Measurements from ENCODE around the gene STON2. TPM values are rescaled to one million over a fixed set of nuclear protein-coding genes. Genes with fewer than 3 reads are reported as not detected.

STON2 gene
- total RNA-seq, 2 donors from 2014 or later, result 6.6 to 16.6 TPM

DNA sequence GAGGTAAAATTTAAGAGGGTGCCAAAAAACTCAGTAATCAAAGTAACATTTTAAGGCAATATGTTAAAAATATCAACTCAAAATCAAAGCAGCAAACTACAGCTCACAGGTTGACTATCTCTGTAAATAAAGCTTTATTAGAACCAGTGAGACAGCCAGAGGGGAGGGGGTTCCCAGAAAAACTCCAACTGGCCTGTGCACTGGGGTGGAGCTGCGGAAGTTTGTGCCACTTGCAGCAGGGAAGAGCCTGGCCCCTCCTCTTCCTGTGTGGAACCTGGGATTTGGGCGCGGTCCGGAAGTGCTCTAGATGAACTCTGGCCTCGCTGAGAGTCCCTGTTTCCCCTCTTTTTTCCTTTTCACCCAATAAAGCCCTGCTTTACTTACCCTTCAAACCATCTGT is 8.1 kb downstream of the STON2 start:
- no peak for TF ChIP-seq POLR2A (IDR thresholded peaks at IDR 0.05)
- H3K4me3 ChIP-seq, result no peak overlapping the region
- H3K27me3 ChIP-seq, result no peaks in the 10 kb centered on the region
- no peaks in the 10 kb centered on the region for H3K36me3 ChIP-seq (replicated peaks in 1 of 2; ENCODE audit: insufficient read depth in 1 of 2, low read depth in 2 of 2)
- ATAC-seq, result no peak
- DNase-seq, result no peak
- H3K4me1 ChIP-seq, result no peaks in the 10 kb centered on the region
- H3K27ac ChIP-seq, result no peak overlapping the region
- peaks cover 0 to 6% (median 0%) of the 10 kb centered on the region in 3 donors for H3K9me3 ChIP-seq
- intact Hi-C loops (cut with DNase I), result no loop called here
- 92 to 94% methylated on average over 5 of the region's 5 CpGs for WGBS, 2 donors

DNA sequence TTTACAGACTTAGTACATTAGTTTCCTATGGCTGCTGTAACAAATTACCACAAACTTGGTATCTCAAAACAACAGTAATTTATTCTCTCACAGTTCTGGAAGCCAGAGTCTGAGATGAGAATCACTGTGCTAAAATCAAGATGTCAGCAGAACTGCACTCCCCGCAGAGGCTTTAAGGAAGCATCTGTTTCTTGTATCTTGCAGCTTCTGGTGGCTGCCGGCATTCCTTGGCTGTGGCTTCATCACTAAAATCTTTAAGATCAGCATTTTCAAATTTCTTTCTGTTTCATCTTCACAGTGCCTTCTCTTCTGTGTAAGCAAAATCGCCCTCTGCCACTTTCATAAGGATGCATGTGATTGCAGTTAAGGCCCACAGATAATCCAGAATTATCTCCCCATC is 9.4 kb downstream of the STON2 start:
- H3K27ac ChIP-seq, result no peak overlapping the region
- DNase-seq, result no peak
- WGBS, 2 donors, result 74 to 75% methylated on average over 3 of the region's 3 CpGs
- no peaks in the 10 kb centered on the region for H3K27me3 ChIP-seq
- intact Hi-C loops (cut with DNase I), result no loop called here
- TF ChIP-seq, protein P1, sequence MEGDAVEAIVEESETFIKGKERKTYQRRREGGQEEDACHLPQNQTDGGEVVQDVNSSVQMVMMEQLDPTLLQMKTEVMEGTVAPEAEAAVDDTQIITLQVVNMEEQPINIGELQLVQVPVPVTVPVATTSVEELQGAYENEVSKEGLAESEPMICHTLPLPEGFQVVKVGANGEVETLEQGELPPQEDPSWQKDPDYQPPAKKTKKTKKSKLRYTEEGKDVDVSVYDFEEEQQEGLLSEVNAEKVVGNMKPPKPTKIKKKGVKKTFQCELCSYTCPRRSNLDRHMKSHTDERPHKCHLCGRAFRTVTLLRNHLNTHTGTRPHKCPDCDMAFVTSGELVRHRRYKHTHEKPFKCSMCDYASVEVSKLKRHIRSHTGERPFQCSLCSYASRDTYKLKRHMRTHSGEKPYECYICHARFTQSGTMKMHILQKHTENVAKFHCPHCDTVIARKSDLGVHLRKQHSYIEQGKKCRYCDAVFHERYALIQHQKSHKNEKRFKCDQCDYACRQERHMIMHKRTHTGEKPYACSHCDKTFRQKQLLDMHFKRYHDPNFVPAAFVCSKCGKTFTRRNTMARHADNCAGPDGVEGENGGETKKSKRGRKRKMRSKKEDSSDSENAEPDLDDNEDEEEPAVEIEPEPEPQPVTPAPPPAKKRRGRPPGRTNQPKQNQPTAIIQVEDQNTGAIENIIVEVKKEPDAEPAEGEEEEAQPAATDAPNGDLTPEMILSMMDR (IDR thresholded peaks at IDR 0.05), result no peak
- no peak for TF ChIP-seq POLR2A (IDR thresholded peaks at IDR 0.05)
- no peak overlapping the region for H3K4me3 ChIP-seq
- H3K9me3 ChIP-seq, result peaks cover 0 to 6% (median 0%) of the 10 kb centered on the region in 3 donors
- no peak for ATAC-seq
- no peaks in the 10 kb centered on the region for H3K4me1 ChIP-seq
- no peaks in the 10 kb centered on the region for H3K36me3 ChIP-seq (replicated peaks in 1 of 2; ENCODE audit: insufficient read depth in 1 of 2, low read depth in 2 of 2)

DNA sequence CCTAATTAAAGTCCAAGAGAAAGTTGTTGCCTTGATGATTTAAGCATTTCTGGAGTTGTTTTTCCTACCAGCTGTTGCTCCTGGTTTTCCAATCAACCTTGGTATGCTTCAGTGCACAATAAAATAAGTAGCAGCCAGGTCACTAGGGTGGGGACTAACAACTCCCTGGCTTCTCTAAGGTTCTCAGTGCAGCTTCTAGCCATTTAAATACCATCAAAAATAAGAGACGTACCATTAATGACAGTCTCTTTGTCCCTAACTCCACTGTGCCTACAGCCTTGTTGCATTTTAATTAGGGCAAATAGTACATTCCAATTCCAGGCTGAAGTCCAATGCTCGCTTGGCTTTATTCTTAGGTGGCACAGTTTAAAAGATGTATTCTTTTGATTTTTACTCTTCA is 11.8 kb downstream of the STON2 start:
- no peak for TF ChIP-seq POLR2A (IDR thresholded peaks at IDR 0.05)
- TF ChIP-seq, protein P1 (IDR thresholded peaks at IDR 0.05), result no peak
- no peaks in the 10 kb centered on the region for H3K36me3 ChIP-seq (replicated peaks in 1 of 2; ENCODE audit: insufficient read depth in 1 of 2, low read depth in 2 of 2)
- ATAC-seq (no peak), DNase-seq (no peak)
- WGBS, 2 donors, result 91 to 95% methylated on average over 2 of the region's 2 CpGs
- no peak overlapping the region for H3K4me3 ChIP-seq
- intact Hi-C loops (cut with DNase I), result no loop called here
- H3K9me3 ChIP-seq, result no peaks in the 10 kb centered on the region
- H3K27ac ChIP-seq, result no peak overlapping the region
- no peaks in the 10 kb centered on the region for H3K4me1 ChIP-seq
- H3K27me3 ChIP-seq, result no peaks in the 10 kb centered on the region

DNA sequence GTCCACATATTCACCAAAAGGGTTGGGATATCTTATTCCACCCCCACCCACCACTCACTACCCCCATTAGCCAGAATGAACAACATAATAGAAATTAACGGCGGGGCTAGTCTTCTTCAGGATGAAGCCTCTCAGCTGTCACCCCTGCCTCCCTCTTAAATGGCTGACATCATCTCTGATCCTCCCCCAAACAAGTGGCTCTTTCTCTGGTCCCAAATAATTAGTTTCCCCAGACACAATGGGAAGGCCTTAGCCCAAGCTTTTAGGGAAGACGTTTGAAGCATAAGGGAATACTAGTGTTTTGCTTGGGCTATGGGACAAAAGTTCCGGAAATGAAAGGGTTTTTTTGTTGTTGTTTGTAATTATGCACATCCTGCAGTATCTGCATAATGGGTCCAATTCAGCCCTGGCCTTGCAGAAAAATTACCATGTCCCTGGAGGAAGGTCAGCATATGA is 13.8 kb downstream of the STON2 start:
- 70 to 80% methylated on average over 4 of the region's 4 CpGs for WGBS, 2 donors
- Histone ChIP-seq H3K4me3 (no peak overlapping the region), H3K27me3 (no peaks in the 10 kb centered on the region), H3K4me1 (no peaks in the 10 kb centered on the region), H3K27ac (no peak overlapping the region), H3K9me3 (no peaks in the 10 kb centered on the region), H3K36me3 (replicated peaks in 1 of 2; ENCODE audit: insufficient read depth in 1 of 2, low read depth in 2 of 2) (no peaks in the 10 kb centered on the region)
- intact Hi-C loops (cut with DNase I), result no loop called here
- TF ChIP-seq, protein P1 (IDR thresholded peaks at IDR 0.05), result no peak
- no peak for TF ChIP-seq POLR2A (IDR thresholded peaks at IDR 0.05)
- DNase-seq, result no peak
- ATAC-seq, result no peak

DNA sequence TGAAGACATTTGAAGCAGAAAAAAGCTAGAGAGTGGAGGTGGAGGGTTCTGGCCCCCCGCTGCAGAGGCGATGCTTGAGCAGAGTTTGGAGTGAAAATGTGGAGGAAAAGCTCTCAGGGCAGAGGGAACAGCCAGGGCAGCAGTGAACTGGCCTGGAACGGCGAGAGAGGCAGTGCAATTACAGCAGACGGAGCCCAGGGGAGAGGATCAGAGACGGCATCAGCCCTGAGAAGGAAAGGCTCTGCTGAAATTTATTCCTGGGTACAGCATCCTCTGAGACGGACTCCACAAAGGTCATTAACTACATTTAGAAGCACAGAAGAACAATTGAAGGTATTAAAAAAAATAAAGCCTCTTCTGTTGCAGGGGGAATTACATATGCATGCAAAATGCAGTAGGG is 14.2 kb downstream of the STON2 start:
- TF ChIP-seq POLR2A (IDR thresholded peaks at IDR 0.05), result no peak
- TF ChIP-seq, protein P1 (IDR thresholded peaks at IDR 0.05), result no peak
- Histone ChIP-seq H3K27me3 (no peaks in the 10 kb centered on the region), H3K4me1 (no peaks in the 10 kb centered on the region), H3K4me3 (no peak overlapping the region), H3K36me3 (replicated peaks in 1 of 2; ENCODE audit: insufficient read depth in 1 of 2, low read depth in 2 of 2) (no peaks in the 10 kb centered on the region), H3K9me3 (no peaks in the 10 kb centered on the region), H3K27ac (no peak overlapping the region)
- intact Hi-C loops (cut with DNase I), result no loop called here
- ATAC-seq, result no peak
- 85 to 86% methylated on average over 7 of the region's 7 CpGs for WGBS, 2 donors
- DNase-seq, result no peak

Data from body of pancreas (tissue), 4 donors.